NCI-H1105 treated with DMSO at 0.1 percent for 48 hours (cell line): Measurements from ENCODE around the gene HNMT.
"Not testable (repeated sequence)": the region's sequence is repeated elsewhere in the genome, so short reads cannot be mapped to it uniquely, and the experiment has no call there.

Experiments
- DNase-seq: peaks from one replicate; lab custom pipeline; 2025; lab: John Stamatoyannopoulos, UW

Gene HNMT

DNA sequence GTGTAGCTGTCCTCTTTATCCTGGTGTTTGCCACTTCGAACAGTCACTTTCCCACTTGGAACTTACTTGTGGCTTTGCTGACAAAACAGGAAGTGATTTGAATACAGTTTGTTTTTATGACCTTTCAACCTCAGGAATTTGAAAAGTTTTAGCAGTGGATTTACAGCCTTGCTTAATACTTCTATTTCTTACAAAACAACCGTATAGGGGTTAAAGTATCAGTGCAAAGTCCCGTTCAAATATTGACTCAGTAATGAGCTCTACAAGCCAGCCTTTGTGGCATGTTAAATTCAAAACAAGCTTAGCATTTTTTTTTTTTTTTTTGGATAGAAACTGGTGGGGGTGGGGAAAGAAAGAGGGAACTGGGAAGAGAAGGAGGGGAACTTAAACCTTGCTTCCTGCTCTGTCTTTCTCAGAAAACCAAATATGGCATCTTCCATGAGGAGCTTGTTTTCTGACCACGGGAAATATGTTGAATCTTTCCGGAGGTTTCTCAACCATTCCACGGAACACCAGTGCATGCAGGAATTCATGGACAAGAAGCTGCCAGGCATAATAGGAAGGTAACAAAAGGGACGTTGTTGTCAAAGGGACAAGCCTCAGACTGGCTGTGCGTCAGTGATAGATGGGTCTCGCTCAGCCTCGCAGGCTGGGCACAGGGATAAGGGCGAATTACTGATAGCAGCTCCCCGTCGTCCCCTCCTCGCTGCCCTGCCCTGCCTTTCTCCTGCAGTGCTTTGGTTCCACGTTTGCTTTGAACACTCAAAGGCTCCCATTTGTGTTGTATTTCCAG, at the start of gene HNMT:
HNMT (plus strand) TSS at position 408 of the 793 bp plus-strand sequence; CDS start at position 427, 19 bp downstream.
- no peak for DNase-seq

DNA sequence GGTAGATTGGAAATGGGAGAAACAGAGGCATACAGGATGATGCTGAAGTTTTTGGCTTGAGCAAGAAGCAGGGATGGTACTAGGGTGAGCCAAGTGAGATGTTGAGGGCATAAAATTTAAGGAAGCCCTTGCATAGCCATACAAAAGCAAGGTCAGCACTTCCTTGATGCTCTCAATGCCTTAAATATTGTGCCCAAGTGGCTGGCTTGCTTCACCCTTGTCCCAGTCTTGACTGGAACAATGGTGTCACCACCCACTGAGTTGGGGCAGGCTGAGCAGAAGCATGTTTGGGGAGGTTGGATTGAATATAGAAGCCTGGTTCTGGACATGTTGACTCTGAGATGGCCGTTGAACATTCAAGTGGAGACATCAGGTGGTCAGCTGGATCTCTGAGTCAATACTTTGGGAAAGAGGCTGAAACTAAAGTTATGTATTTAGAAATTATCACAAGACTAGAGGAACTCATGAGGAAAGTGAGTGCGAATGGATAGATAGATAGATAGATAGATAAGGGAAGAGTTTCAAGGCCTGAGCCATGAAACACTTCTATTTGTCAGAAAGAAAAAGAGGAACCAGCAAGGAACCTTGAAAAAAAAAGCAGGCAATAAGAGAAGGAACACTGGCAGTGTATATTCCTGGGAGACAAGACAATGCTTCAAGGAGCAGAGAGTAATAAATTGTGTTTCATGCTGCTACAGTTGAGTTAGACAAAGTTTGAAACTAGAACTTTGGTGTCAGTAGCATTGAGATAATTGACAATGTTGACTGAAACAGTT, 43.0 kb upstream of the HNMT start:
- no peak for DNase-seq

DNA sequence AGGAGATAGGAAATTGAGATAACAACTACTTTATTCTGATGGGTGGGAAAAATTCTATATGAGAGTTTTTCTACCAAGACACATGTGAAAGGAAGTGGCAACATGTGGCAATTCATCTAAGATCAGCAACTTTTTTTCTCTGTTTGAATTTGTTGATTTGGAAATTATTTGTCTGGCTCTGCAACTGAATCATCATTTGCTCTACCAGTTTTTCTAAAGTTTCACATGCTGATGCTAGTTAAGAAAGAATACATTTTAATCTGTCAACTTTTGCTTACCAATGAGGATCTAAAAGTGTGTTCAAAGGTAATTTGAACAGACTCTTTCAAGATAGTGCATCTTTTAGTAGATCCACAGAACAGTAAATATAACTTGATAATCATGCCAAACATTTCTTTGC, 42.1 kb upstream of the HNMT start:
- not testable (repeated sequence) for DNase-seq

DNA sequence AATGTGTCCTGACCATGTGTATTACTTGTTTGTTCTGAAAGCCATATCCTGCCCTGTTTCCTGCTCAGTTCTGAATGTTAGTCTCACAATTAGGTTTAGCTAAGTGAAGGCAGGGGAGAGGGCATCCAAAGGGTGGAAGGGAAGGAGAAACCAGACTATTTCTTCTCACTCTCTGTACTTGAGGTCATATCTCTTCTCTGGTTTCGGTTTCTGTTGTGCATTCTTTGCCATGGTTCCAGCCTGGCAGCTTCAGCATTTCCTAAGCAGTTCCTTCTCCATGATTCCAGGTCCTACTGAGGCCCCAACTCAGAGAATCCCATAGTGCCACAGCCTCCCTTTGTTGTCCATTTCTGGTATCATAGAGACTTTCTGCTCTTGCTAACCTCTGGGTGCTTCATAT, 40.3 kb upstream of the HNMT start:
- DNase-seq = no peak

DNA sequence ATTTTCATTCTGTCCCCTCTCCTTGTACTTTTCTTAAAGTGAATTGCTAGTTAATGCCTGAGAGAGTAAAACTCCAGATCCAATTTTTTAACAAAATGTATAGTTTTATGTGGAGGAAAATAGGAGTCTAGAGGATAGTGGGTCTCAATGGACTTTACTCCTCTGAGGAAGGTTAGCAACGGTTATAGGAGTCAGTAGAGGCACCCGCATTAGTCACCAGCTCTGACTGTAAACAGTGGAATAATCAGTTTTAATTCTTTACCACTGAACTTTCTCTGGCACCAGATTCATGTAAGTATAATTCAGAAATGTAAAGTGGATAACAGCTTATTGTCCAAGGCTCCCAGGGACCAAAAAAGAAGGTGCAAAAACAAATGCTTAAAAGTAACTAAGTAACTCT, 38.7 kb upstream of the HNMT start:
- no peak for DNase-seq

DNA sequence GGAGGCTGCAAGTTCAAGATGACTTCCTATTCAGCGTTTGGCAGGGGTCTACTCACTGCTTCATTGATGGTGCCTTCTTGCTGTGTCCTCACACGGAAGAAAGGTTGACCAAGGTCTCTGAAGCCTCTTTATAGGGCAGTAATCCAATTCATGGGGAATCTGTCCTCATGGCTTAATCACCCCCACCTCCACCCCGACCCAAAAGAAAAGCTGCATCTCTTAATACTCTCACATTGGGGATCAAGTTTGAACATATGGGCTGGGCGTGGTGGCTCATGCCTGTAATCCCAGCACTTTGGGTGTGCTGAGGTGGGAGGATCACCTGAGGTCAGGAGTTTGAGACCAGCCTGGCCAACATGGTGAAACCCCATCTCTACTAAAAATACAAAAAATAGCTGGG, 36.4 kb upstream of the HNMT start:
- DNase-seq = no peak

DNA sequence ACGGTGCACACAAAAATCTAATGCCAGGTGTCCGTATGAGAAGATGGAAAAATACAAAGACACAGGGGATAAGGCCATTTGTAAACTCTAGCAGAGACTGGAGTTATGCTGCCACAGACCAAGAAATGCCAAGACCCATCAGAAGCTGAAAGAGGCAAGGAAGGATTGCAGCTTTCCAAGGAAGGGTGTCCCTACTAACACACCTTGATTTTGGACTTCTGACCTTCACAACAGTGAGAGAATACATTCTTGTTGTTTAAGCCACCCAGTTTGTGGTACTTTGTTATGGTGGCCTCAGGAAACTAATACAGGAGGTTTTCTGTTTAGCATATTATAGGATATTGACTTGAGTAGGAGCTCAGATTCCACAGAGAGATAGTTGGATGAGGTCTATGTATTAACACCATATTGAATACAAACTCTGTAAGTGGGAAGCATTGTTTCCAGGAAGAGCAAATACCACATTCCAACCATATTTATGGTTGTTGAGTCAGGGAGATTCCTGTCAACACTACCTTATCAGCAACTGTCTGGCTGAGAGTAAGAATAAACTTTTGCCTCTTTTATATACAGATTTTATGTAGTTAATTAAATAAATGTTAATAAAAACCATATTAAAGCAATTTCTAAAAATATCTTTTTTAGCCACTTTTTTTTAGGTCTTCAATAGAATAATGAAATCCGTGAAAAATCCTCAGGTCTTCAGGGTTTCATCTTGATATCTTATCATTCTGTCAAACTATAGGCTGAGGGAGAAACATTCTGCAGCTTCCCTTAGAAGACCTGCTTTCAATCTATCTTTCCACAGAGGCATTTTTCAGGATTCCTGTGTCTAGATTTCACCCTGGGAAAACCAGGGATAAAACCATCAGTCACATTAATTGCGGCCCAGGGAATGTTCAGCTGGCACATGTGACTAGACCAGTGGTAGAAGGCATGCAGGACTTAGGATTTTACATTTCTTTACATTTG, 35.4 kb upstream of the HNMT start:
- no peak for DNase-seq

DNA sequence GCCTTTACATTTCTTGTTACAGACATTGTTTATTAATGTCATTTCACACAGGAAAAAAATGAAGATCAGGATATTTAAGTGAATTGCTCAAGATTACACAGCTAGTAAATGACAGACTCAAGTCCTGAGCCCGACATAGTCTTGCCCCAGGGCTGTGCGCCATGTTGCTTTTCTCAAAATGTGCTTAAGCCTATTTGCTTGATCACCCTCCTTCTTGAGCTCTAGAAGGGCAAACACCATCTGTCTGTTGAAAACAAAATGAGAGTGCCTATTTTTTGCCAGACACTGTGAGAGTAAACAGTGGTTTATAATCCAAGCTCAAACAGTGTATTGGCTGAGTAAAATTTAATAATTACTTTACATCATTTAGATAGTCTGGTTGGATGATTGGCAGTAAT, 34.8 kb upstream of the HNMT start:
- no peak for DNase-seq

DNA sequence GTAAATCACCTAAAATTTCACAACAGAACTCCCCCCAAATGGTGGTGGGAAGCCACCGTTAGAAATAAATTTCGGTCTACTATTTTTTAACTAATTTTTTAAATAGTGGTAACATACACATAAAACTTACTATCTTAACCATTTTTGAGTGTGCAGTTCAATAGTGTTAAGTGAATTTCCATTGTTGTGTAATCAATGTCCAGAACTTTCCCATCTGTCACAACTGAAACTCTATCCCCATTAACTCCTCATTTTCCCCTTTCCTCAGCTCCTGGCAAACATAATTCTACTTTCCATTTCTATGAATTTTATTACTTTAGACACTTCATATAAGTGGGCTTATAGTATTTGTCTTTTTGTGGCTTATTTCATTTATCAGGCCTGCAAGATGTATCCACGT, 34.1 kb upstream of the HNMT start:
- DNase-seq = no peak

DNA sequence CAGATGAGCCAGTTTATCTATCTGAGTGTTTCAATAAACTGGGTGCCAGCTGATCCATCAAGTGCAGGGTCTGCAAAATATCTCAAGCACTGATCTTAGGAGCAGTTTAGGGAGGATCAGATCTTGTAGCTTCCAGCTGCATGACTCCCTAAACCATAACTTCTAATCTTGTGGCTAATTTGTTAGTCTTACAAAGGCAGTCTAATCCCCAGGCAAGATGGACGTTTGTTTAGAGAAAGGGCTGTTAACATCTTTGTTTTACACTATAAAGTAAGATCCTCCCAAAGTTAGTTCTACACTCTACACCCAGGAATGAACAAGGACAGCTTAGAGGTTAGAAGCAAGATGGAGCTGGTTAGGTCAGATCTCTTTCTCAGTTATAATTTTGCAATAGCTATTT, 28.7 kb upstream of the HNMT start:
- no peak for DNase-seq

DNA sequence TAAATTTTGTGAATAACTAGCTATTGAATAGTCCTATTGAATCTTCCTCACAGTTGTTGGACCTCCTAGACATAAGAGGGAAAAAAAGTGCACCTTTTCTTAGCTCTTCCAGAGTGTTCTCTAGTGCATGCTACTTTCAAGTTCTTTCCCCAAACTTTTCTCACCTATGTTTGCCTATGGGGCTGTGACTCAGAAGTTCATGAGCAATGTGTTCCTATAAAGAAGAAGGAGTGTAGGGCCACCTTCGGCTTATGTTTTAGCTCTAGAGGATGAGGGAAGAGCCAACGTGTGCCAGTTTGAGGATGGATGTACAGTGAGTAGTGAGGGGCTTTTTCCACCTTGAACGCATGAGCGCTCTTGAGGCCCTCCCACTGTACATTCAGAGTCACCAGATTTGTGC, 27.0 kb upstream of the HNMT start:
- no peak for DNase-seq

DNA sequence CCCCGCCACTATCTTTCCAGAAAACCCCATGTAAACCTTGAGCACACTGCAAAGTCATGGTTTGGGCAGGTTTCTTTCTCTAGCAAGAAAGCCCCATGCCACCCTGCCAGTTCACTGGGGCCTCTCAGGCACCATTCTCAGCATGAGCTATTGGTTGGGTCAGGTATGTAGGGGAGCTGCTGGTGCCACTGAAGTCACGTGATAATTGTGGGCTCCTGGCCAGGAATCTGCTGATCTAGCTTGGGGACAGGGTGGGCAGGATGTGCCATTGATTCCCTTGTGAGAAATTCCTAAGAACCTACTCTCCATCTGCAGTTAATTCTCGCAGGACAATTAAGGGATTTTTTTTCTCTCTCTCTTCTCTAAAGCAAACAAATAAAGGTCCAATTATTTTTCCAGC, 26.5 kb upstream of the HNMT start:
- DNase-seq = no peak

DNA sequence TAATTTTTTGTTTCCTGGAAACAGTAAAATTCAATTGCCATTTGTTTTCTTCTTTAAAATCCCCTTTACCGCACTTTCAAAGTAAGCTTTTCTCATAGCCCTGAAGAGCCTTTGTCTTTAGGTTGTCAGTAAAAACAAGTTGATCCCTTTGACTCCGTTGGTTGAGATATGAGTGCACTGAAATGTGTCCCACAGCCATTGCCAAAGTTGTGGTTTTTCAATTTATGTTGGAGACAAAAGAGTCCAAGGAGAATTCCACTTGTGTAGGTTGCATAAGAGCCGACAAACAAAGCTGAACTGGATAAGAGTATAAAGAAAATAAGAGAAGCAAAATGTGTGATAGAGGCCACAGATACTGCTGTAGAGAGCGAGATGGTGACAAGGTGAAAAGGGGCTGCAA, 26.1 kb upstream of the HNMT start:
- DNase-seq = no peak

DNA sequence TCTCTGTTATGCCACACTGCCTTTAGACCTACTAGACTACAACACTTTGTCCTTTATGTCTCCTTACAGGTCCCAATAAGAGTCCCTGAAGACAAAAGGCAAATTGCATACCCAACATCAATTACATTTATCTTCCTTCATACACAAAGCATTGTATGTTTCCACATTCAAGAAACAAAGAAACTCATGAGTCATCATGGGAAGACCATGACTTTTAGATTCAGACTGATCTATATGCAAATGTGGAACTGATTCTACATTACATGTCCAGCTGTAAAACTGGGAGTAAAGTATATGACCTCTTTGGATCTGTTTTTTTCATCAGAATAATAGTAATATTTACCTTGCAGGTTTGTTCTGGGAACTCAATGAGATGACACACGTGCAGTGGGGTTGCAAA, 25.2 kb upstream of the HNMT start:
- DNase-seq = no peak

DNA sequence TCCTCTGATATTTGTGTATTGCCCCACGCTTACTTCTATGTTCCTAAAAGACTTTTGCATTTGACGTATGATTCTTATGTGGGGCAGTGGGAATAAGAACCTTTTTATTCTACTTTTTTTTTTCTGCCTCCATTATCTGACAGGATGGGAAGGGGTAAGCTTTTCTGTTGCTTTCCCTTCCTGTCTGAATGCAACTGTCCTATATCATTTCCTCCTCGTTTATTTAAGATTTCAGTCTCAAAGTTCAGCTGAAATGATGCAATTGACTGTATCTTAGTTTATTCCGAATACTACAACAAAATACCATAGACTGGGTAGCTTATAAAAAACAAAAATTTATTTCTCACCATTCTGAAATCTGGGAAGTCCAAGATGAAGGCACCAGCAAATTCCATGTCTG, 24.1 kb upstream of the HNMT start:
- no peak for DNase-seq

DNA sequence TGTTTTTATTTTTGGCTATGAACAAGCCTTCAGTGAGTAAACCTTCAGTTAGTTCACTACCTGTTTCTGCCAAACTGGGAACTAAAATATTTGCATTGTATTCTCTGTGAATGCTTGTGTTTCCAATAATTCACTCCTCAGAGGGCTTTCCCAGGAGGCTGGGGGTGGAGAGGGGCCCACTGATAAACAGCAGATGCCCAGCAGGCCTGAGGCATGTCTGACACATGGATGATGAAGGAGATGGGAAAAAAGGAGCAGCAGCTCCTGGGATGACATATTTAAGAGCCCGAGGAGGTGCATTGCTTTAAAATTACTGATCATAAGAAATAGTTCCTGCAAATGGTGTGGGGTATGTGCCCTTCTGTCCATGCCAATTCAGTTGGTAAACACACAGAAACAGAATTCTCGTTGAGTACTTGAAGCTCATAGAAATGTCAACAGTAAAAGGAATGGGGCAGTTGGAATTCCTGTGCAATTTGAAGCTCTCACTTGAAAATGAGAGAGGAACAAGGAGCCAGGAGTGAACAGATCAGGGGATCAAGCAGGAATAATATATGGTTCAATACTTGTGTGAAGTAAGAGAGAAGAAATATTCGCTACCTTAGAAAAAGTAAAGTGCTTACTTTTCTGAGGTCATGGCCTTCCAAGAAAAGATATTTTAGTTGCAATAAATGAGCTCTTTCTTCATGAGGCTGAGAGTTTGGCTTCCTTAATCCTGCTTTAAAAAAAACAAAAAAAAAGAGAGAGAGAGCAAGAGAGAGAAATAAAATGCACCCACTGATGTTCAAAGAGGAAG, 22.0 kb upstream of the HNMT start:
- no peak for DNase-seq

DNA sequence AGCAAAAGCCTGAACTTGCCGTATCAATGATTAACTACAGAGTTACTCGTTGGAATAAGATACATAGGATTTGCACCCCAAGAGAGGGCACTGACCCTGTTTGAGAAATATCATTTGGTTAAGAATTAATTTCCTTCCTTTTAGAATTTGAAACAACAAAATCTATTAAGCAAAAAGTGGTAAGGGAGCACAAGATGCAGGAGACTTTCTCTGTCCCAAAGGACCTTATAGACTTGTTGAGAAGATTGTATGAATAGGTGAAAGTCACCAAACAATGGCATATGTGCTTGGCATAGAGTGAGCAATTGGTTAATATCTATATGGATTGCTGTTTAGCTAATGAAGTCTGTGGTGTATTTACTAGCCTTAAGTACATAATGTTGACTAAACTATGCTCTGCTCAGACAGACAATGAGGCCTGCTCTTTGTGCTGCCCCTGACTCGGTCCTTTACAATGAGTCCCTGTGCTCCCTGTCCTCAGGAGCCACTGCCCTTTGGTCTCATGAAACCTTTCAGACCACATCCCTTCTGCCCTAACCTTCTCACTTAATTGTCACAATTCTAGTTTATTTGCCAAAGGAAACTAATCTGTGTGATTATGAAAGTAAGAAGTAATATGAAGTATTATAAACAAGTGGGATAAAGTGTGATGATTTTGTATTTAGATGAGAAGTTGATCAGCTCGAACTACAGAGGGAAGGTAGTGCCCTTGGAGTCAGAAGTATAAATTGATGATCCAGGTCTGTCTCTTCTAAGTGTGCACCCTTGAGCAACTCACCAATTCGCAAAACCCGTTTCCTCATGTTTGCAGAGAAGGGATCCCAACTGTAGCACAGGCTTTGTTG, 21.2 kb upstream of the HNMT start:
- no peak for DNase-seq

DNA sequence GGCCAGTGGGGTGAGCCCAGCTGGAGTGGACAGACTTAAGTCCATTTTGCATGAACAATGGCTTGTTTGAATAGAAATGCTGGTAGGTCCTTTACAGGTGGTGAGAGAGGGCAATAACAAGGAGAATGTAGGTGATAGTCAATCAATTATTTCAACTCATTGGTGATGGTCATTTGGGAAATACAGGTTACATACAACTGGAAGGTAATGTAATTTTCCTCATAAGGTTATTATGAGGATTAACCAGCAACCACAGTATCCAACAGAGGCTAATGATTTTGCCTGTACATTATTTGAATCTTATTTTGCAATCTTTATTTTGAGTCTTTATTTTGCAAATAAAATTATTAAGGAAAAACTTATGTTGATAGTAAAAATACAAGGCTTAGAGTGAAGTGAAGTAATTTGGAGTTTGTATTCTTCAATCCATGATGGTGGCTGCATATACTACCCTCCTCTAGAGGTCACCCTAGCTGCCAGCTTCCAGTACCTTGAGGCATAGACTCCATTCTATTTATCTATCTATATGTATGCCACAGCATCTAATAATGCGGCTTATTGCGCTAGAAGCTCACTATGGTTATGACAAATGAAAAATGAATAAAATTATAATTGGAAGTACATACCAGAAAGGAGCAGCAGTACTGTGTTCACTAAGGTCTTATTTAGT, 20.5 kb upstream of the HNMT start:
- no peak for DNase-seq

DNA sequence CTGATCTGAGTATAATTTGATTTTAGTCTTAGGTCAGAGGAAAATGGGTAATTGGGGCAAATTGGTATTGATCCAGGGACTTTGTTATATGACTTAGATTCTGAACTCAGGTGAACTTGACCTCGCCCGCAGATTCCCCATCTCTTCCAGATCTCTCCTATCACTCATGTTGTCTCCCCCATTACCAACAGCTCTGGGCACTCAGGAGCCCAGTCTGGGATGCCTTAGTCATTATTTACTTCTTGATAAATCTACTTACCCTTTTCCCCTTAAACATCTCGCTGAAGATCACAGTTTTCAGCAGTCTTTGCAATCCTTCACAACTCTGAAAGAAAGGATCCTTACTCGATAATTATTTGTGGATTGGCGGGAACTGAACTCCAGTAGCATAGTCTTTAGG, 19.6 kb upstream of the HNMT start:
- DNase-seq = no peak

DNA sequence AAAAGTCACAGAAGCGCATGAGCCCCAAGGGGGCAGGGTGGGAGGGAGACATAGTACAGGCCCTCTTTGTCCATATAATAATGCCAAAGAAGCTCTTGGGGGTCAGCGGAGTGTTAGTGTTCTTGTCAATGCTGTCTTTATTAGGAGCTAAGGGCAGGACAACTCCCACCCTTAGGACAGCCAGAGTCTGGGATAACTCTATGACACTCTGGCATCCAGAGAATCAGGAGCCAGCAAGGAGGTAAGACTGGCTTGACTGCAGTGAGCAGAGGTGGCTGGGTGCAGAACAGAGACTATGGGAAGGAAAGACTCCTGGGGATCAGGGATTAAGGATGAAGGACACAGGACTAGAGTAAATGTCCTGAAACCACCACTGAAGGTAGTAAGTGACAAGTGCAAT, 19.0 kb upstream of the HNMT start:
- DNase-seq = no peak
